ENCODE results near the gene CNOT9. TPM values are rescaled to one million over a fixed set of nuclear protein-coding genes. Genes with fewer than 3 reads are reported as not detected.
A peak's percentile ranks its signal among the peaks of the same experiment; 100 is the strongest.

Gene CNOT9
- polyA plus RNA-seq, 3 donors = 14.5 to 21.5 (median 18.4) TPM

GRCh38 chr2:218631837-218632236 is 63.2 kb downstream of the CNOT9 start:
- no peak overlapping the region for H3K9ac ChIP-seq (ENCODE audit: insufficient read depth, low read length, poor library complexity, severe bottlenecking)
- peaks cover 0 to 1% (median 0%) of the 10 kb centered on the region in 3 donors for H3K27me3 Mint-ChIP-seq (ENCODE audit: low read depth in 3 of 3)
- intact Hi-C loops (cut with micrococcal nuclease) = no loop called here
- H2AFZ ChIP-seq (ENCODE audit: insufficient read depth, low read depth, low read length, poor library complexity, severe bottlenecking) = no peak overlapping the region
- no peak overlapping the region for H3K4me3 Mint-ChIP-seq
- H3K4me1 ChIP-seq (ENCODE audit: control insufficient read depth in 1 of 2, insufficient read depth in 2 of 2, low read length in 2 of 2) = peaks cover 0 to 4% of the 10 kb centered on the region in 2 donors
- H3K27ac Mint-ChIP-seq = peak overlapping the region in 1 of 7 donors; percentile 16
- peaks cover 5% of the 10 kb centered on the region for H3K4me1 Mint-ChIP-seq
- no peaks in the 10 kb centered on the region for H3K9me3 ChIP-seq (replicated peaks in 1 of 2; ENCODE audit: control insufficient read depth in 1 of 2, insufficient read depth in 1 of 2, low read length in 2 of 2)
- no peak for DNase-seq
- H3K4me3 ChIP-seq (replicated peaks in 1 of 3; ENCODE audit: low read depth in 2 of 3, low read length in 3 of 3) = no peak overlapping the region
- peaks cover 34 to 37% of the 10 kb centered on the region in 2 donors for H3K36me3 Mint-ChIP-seq
- TF ChIP-seq CTCF (IDR thresholded peaks at IDR 0.05) = no peak
- 100% methylated on average over 1 of the region's 4 CpGs for WGBS (ENCODE audit: insufficient coverage)
- no peaks in the 10 kb centered on the region for H4K20me1 ChIP-seq (ENCODE audit: insufficient read depth, low read length)
- no peaks in the 10 kb centered on the region for H3K79me2 ChIP-seq (ENCODE audit: insufficient read depth, low read length)
- H3K4me2 ChIP-seq (replicated peaks; ENCODE audit: extremely low read depth, low read length, poor library complexity, severe bottlenecking) = no peak overlapping the region
- H3K36me3 ChIP-seq (replicated peaks in 1 of 2; ENCODE audit: control insufficient read depth in 1 of 2, insufficient read depth in 2 of 2, low read length in 2 of 2) = peaks cover 31 to 36% of the 10 kb centered on the region in 2 donors
- no peaks in the 10 kb centered on the region for H3K9me3 Mint-ChIP-seq
- H3K27ac ChIP-seq (ENCODE audit: low read depth in 1 of 2, low read length in 2 of 2) = no peak overlapping the region
- H3K27me3 ChIP-seq (ENCODE audit: control insufficient read depth in 2 of 2, insufficient read depth in 2 of 2, low read length in 2 of 2) = no peaks in the 10 kb centered on the region

GRCh38 chr2:218635719-218636118 is 67.1 kb downstream of the CNOT9 start:
- H3K4me3 ChIP-seq (replicated peaks in 1 of 3; ENCODE audit: low read depth in 2 of 3, low read length in 3 of 3) = no peak overlapping the region
- Mint-ChIP-seq H3K4me3 (no peak overlapping the region), H3K27me3 (ENCODE audit: low read depth in 3 of 3) (peaks cover 0 to 1% (median 0%) of the 10 kb centered on the region in 3 donors), H3K36me3 (peaks cover 69 to 75% of the 10 kb centered on the region in 2 donors), H3K4me1 (peaks cover 5% of the 10 kb centered on the region), H3K27ac (no peak overlapping the region), H3K9me3 (no peaks in the 10 kb centered on the region)
- H3K9ac ChIP-seq (ENCODE audit: insufficient read depth, low read length, poor library complexity, severe bottlenecking) = no peak overlapping the region
- intact Hi-C loops (cut with micrococcal nuclease) = no loop called here
- no peaks in the 10 kb centered on the region for H3K79me2 ChIP-seq (ENCODE audit: insufficient read depth, low read length)
- TF ChIP-seq CTCF (IDR thresholded peaks at IDR 0.05) = no peak
- no peak overlapping the region for H3K4me2 ChIP-seq (replicated peaks; ENCODE audit: extremely low read depth, low read length, poor library complexity, severe bottlenecking)
- no peaks in the 10 kb centered on the region for H3K27me3 ChIP-seq (ENCODE audit: control insufficient read depth in 2 of 2, insufficient read depth in 2 of 2, low read length in 2 of 2)
- no peaks in the 10 kb centered on the region for H4K20me1 ChIP-seq (ENCODE audit: insufficient read depth, low read length)
- DNase-seq = no peak
- no peaks in the 10 kb centered on the region for H3K9me3 ChIP-seq (replicated peaks in 1 of 2; ENCODE audit: control insufficient read depth in 1 of 2, insufficient read depth in 1 of 2, low read length in 2 of 2)
- WGBS (ENCODE audit: insufficient coverage) = 96% methylated on average over 5 of the region's 5 CpGs
- H2AFZ ChIP-seq (ENCODE audit: insufficient read depth, low read depth, low read length, poor library complexity, severe bottlenecking) = no peak overlapping the region
- peaks cover 67 to 75% of the 10 kb centered on the region in 2 donors for H3K36me3 ChIP-seq (replicated peaks in 1 of 2; ENCODE audit: control insufficient read depth in 1 of 2, insufficient read depth in 2 of 2, low read length in 2 of 2)
- H3K4me1 ChIP-seq (ENCODE audit: control insufficient read depth in 1 of 2, insufficient read depth in 2 of 2, low read length in 2 of 2) = peaks cover 0 to 4% of the 10 kb centered on the region in 2 donors
- no peak overlapping the region for H3K27ac ChIP-seq (ENCODE audit: low read depth in 1 of 2, low read length in 2 of 2)
